ENCODE results near the gene CACNA1B.

DNA sequence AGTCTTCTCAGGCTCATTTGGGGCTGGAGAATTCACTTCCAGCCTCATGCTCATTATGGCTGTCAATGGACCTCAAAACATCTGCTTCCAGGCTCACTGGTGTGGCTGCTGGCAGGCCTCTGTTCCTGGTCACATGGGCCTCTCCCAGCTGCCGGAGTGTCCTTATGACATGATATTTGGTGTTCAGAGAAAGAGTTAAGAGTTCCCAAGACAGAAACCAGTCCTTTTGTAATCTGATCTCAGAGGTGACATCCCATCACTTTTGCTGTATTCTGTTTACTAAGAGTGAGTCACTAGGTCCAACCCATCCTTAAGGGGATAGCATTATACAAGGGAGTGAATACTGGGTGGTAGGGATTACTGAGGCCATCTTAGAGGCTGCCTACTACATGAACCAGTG lies 104.6 kb downstream of the CACNA1B start:
- TF ChIP-seq KAT8 (IDR thresholded peaks at IDR 0.05; ENCODE audit: low read depth) (no peak), MXI1 (IDR thresholded peaks at IDR 0.05; ENCODE audit: low read depth, low read length) (no peak), SMARCC2 (IDR thresholded peaks at IDR 0.05; ENCODE audit: low read depth) (no peak)
- TF ChIP-seq, protein P1, sequence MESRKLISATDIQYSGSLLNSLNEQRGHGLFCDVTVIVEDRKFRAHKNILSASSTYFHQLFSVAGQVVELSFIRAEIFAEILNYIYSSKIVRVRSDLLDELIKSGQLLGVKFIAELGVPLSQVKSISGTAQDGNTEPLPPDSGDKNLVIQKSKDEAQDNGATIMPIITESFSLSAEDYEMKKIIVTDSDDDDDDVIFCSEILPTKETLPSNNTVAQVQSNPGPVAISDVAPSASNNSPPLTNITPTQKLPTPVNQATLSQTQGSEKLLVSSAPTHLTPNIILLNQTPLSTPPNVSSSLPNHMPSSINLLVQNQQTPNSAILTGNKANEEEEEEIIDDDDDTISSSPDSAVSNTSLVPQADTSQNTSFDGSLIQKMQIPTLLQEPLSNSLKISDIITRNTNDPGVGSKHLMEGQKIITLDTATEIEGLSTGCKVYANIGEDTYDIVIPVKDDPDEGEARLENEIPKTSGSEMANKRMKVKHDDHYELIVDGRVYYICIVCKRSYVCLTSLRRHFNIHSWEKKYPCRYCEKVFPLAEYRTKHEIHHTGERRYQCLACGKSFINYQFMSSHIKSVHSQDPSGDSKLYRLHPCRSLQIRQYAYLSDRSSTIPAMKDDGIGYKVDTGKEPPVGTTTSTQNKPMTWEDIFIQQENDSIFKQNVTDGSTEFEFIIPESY (CRISPR knock-in tag; IDR thresholded peaks at IDR 0.05) = no peak
- TF ChIP-seq, protein P2, sequence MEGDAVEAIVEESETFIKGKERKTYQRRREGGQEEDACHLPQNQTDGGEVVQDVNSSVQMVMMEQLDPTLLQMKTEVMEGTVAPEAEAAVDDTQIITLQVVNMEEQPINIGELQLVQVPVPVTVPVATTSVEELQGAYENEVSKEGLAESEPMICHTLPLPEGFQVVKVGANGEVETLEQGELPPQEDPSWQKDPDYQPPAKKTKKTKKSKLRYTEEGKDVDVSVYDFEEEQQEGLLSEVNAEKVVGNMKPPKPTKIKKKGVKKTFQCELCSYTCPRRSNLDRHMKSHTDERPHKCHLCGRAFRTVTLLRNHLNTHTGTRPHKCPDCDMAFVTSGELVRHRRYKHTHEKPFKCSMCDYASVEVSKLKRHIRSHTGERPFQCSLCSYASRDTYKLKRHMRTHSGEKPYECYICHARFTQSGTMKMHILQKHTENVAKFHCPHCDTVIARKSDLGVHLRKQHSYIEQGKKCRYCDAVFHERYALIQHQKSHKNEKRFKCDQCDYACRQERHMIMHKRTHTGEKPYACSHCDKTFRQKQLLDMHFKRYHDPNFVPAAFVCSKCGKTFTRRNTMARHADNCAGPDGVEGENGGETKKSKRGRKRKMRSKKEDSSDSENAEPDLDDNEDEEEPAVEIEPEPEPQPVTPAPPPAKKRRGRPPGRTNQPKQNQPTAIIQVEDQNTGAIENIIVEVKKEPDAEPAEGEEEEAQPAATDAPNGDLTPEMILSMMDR (IDR thresholded peaks at IDR 0.05 in 2 of 3, conservative IDR thresholded peaks at IDR 0.05 in 1 of 3; ENCODE audit: insufficient read depth in 2 of 3, low read depth in 1 of 3, low read length in 3 of 3) = no peak
- TF ChIP-seq, protein P3, sequence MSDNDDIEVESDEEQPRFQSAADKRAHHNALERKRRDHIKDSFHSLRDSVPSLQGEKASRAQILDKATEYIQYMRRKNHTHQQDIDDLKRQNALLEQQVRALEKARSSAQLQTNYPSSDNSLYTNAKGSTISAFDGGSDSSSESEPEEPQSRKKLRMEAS (CRISPR knock-in tag; IDR thresholded peaks at IDR 0.05) = no peak
